Activated naive CD8-positive, alpha-beta T cell treated with anti-CD3 and anti-CD28 coated beads, Interleukin-2, amount 10 ng/mL, durations not matched to agents 7 days and 5 days (primary cell): ENCODE results near the gene DGKE. TPM values are rescaled to one million over a fixed set of nuclear protein-coding genes. Genes with fewer than 3 reads are reported as not detected.

Experiments
- ATAC-seq: fragments of 150-1000 bp; cut with Tn5 transposase; one replicate; pipeline ENCODE4 v1.10.0; 2021; ENCODE audit warnings: low read depth, moderate library complexity
- POLR2A ChIA-PET: fragments of 350-600 bp; sonication (Branson Sonifier 250); formaldehyde crosslinking; loops from one replicate; lab custom pipeline; 2021; ENCODE audit warnings: antibody characterized with exemption; lab: Charles Lee
- DNase-seq: peaks from one replicate; pipeline ENCODE4 v3.0.0; 2021
- H3K27ac Mint-ChIP-seq: one replicate; pipeline ENCODE4 v1.8.0; 2022; ENCODE audit warnings: mild to moderate bottlenecking, mixed read lengths
- H3K27me3 Mint-ChIP-seq: one replicate; pipeline ENCODE4 v1.8.0; 2022; ENCODE audit warnings: mild to moderate bottlenecking, moderate library complexity, mixed read lengths
- H3K36me3 Mint-ChIP-seq: one replicate; pipeline ENCODE4 v1.8.0; 2021; ENCODE audit warnings: mild to moderate bottlenecking, mixed read lengths
- H3K4me1 Mint-ChIP-seq: one replicate; pipeline ENCODE4 v1.8.0; 2021; ENCODE audit warnings: mixed read lengths
- H3K4me3 Mint-ChIP-seq: one replicate; pipeline ENCODE4 v1.8.0; 2022; ENCODE audit warnings: mild to moderate bottlenecking, moderate library complexity, mixed read lengths
- H3K9me3 Mint-ChIP-seq: one replicate; pipeline ENCODE4 v1.8.0; 2021; ENCODE audit warnings: mixed read lengths
- total RNA-seq, 2 experiments: library from RNA; stranded (reverse); gene quantifications; one replicate each; pipeline ENCODE4 v1.2.3, GENCODE V29; 2021

The DGKE gene
- total RNA-seq, 2 experiments from 2014 or later = 30.0 to 30.9 TPM

- no peak overlapping the region for H3K27ac Mint-ChIP-seq
- no peak overlapping the region for H3K4me3 Mint-ChIP-seq
- DNase-seq = no peak
- peaks cover 12% of the 10 kb centered on the region for H3K27me3 Mint-ChIP-seq
- POLR2A ChIA-PET = no interaction called here
- no peaks in the 10 kb centered on the region for H3K9me3 Mint-ChIP-seq
- ATAC-seq = no peak
- H3K36me3 Mint-ChIP-seq = peaks cover 1% of the 10 kb centered on the region
- no peaks in the 10 kb centered on the region for H3K4me1 Mint-ChIP-seq
Observed at GRCh38 chr17:56876766-56877179, 42.8 kb downstream of the DGKE start.

- Mint-ChIP-seq H3K4me1 (no peaks in the 10 kb centered on the region), H3K36me3 (peaks cover 1% of the 10 kb centered on the region), H3K4me3 (no peak overlapping the region), H3K27me3 (peaks cover 4% of the 10 kb centered on the region), H3K9me3 (no peaks in the 10 kb centered on the region), H3K27ac (no peak overlapping the region)
- DNase-seq (no peak), ATAC-seq (no peak)
- POLR2A ChIA-PET = interaction anchor here (1.6 kb wide), 1 partner anchor 11 kb away, joined by 3 read pairs; no protein-coding TSS in a partner anchor
Observed at GRCh38 chr17:56879280-56879679, 45.3 kb downstream of the DGKE start.

- no peak for DNase-seq
- Mint-ChIP-seq H3K4me1 (no peaks in the 10 kb centered on the region), H3K4me3 (no peak overlapping the region), H3K36me3 (peaks cover 1% of the 10 kb centered on the region), H3K9me3 (no peaks in the 10 kb centered on the region), H3K27ac (no peak overlapping the region), H3K27me3 (peaks cover 3% of the 10 kb centered on the region)
- POLR2A ChIA-PET = interaction anchor here (1.6 kb wide), 1 partner anchor 10 kb away, joined by 3 read pairs; no protein-coding TSS in a partner anchor
- no peak for ATAC-seq
Observed at GRCh38 chr17:56880133-56880532, 46.2 kb downstream of the DGKE start.

GRCh38 chr17:56880571-56880970 lies 46.6 kb downstream of the DGKE start:
- POLR2A ChIA-PET = no interaction called here
- H3K9me3 Mint-ChIP-seq = no peaks in the 10 kb centered on the region
- H3K27me3 Mint-ChIP-seq = peaks cover 3% of the 10 kb centered on the region
- H3K4me1 Mint-ChIP-seq = peaks cover 2% of the 10 kb centered on the region
- H3K36me3 Mint-ChIP-seq = peaks cover 1% of the 10 kb centered on the region
- ATAC-seq (no peak), DNase-seq (no peak)
- H3K4me3 Mint-ChIP-seq = no peak overlapping the region
- H3K27ac Mint-ChIP-seq = no peak overlapping the region

GRCh38 chr17:56881685-56882295 lies 47.8 kb downstream of the DGKE start:
- Mint-ChIP-seq H3K9me3 (no peaks in the 10 kb centered on the region), H3K36me3 (peaks cover 6% of the 10 kb centered on the region), H3K27me3 (no peaks in the 10 kb centered on the region), H3K4me1 (peaks cover 2% of the 10 kb centered on the region), H3K4me3 (no peak overlapping the region), H3K27ac (no peak overlapping the region)
- DNase-seq (no peak), ATAC-seq (no peak)
- POLR2A ChIA-PET = no interaction called here

- H3K27ac Mint-ChIP-seq = no peak overlapping the region
- peaks cover 2% of the 10 kb centered on the region for H3K4me1 Mint-ChIP-seq
- peaks cover 3% of the 10 kb centered on the region for H3K9me3 Mint-ChIP-seq
- no peak overlapping the region for H3K4me3 Mint-ChIP-seq
- H3K27me3 Mint-ChIP-seq = no peaks in the 10 kb centered on the region
- DNase-seq = no peak
- H3K36me3 Mint-ChIP-seq = peaks cover 22% of the 10 kb centered on the region
- ATAC-seq = no peak
- POLR2A ChIA-PET = no interaction called here
Observed at GRCh38 chr17:56883616-56884015, 49.7 kb downstream of the DGKE start.

GRCh38 chr17:56884483-56885311 lies 50.7 kb downstream of the DGKE start:
- H3K27me3 Mint-ChIP-seq = no peaks in the 10 kb centered on the region
- H3K27ac Mint-ChIP-seq = no peak overlapping the region
- DNase-seq = no peak
- POLR2A ChIA-PET = no interaction called here
- H3K9me3 Mint-ChIP-seq = peaks cover 3% of the 10 kb centered on the region
- no peak overlapping the region for H3K4me3 Mint-ChIP-seq
- ATAC-seq = no peak
- H3K36me3 Mint-ChIP-seq = peaks cover 33% of the 10 kb centered on the region
- H3K4me1 Mint-ChIP-seq = peaks cover 2% of the 10 kb centered on the region

- H3K36me3 Mint-ChIP-seq = peaks cover 38% of the 10 kb centered on the region
- peaks cover 2% of the 10 kb centered on the region for H3K4me1 Mint-ChIP-seq
- H3K27me3 Mint-ChIP-seq = no peaks in the 10 kb centered on the region
- H3K4me3 Mint-ChIP-seq = no peak overlapping the region
- no peak for ATAC-seq
- POLR2A ChIA-PET = no interaction called here
- peak overlapping the region; percentile 40 for H3K27ac Mint-ChIP-seq
- H3K9me3 Mint-ChIP-seq = peaks cover 3% of the 10 kb centered on the region
- DNase-seq = no peak
Observed at GRCh38 chr17:56885312-56885657, 51.3 kb downstream of the DGKE start.

GRCh38 chr17:56886288-56886731 lies 52.4 kb downstream of the DGKE start:
- Mint-ChIP-seq H3K9me3 (peaks cover 3% of the 10 kb centered on the region), H3K27ac (no peak overlapping the region), H3K4me1 (peaks cover 2% of the 10 kb centered on the region), H3K36me3 (peaks cover 47% of the 10 kb centered on the region), H3K4me3 (no peak overlapping the region), H3K27me3 (no peaks in the 10 kb centered on the region)
- DNase-seq = no peak
- no peak for ATAC-seq
- POLR2A ChIA-PET = no interaction called here

- Mint-ChIP-seq H3K27ac (no peak overlapping the region), H3K36me3 (peaks cover 53% of the 10 kb centered on the region), H3K9me3 (peaks cover 3% of the 10 kb centered on the region), H3K27me3 (no peaks in the 10 kb centered on the region), H3K4me3 (no peak overlapping the region), H3K4me1 (peaks cover 2% of the 10 kb centered on the region)
- POLR2A ChIA-PET = interaction anchor here (1.2 to 1.5 kb wide), 2 partner anchors 13 to 14 kb away, joined by 3 read pairs; no protein-coding TSS in a partner anchor
- DNase-seq (no peak), ATAC-seq (no peak)
Observed at GRCh38 chr17:56887105-56887504, 53.2 kb downstream of the DGKE start.

- Mint-ChIP-seq H3K27me3 (no peaks in the 10 kb centered on the region), H3K36me3 (peaks cover 60% of the 10 kb centered on the region), H3K4me1 (peaks cover 9% of the 10 kb centered on the region), H3K27ac (no peak overlapping the region), H3K4me3 (no peak overlapping the region), H3K9me3 (peaks cover 6% of the 10 kb centered on the region)
- POLR2A ChIA-PET = interaction anchor here (1.2 to 1.5 kb wide), 2 partner anchors 12 to 13 kb away, joined by 3 read pairs; no protein-coding TSS in a partner anchor
- DNase-seq (no peak), ATAC-seq (no peak)
Observed at GRCh38 chr17:56887552-56888467, 53.9 kb downstream of the DGKE start.

- peaks cover 6% of the 10 kb centered on the region for H3K9me3 Mint-ChIP-seq
- ATAC-seq (no peak), DNase-seq (no peak)
- H3K4me3 Mint-ChIP-seq = no peak overlapping the region
- no peaks in the 10 kb centered on the region for H3K27me3 Mint-ChIP-seq
- no peak overlapping the region for H3K27ac Mint-ChIP-seq
- H3K36me3 Mint-ChIP-seq = peaks cover 82% of the 10 kb centered on the region
- peaks cover 10% of the 10 kb centered on the region for H3K4me1 Mint-ChIP-seq
- POLR2A ChIA-PET = interaction anchor here (0.6 to 1.1 kb wide), 3 partner anchors 11 to 41 kb away, joined by 3 read pairs; no protein-coding TSS in a partner anchor
Observed at GRCh38 chr17:56890390-56890789, 56.4 kb downstream of the DGKE start.
